Neural crest cell (in vitro differentiated cells): ENCODE data around the gene NDUFS8. TPM values are rescaled to one million over a fixed set of nuclear protein-coding genes. Genes with fewer than 3 reads are reported as not detected.

Experiments used
- DNase-seq: peaks from one replicate; pipeline ENCODE4 v3.0.0; 2021; ENCODE audit warnings: low read depth, mixed read lengths, low spot score
- H3K27ac Mint-ChIP-seq: one replicate; pipeline ENCODE4 v1.8.0; 2021; ENCODE audit warnings: mild to moderate bottlenecking, mixed read lengths; ENCODE audit not compliant: unreplicated experiment
- H3K27me3 Mint-ChIP-seq: 2 replicates; pipeline ENCODE4 v1.8.0; 2021; ENCODE audit warnings: low read depth, mild to moderate bottlenecking, mixed read lengths
- H3K36me3 Mint-ChIP-seq: 2 replicates; pipeline ENCODE4 v1.8.0; 2021; ENCODE audit warnings: low read depth, mild to moderate bottlenecking, mixed read lengths
- H3K4me1 Mint-ChIP-seq: 2 replicates; pipeline ENCODE4 v1.8.0; 2021; ENCODE audit warnings: mixed read lengths
- H3K4me3 Mint-ChIP-seq: one replicate; pipeline ENCODE4 v1.8.0; 2021; ENCODE audit warnings: mild to moderate bottlenecking, mixed read lengths
- H3K9me3 Mint-ChIP-seq: 2 replicates; pipeline ENCODE4 v1.8.0; 2021; ENCODE audit warnings: mixed read lengths
- total RNA-seq: library from RNA; stranded (reverse); gene quantifications from 2 replicates; pipeline ENCODE4 v1.2.1, GENCODE V29; 2021
- TF ChIP-seq, protein P1 (sequence below): fragments of 200-600 bp; sonication (generic); conservative IDR thresholded peaks from 2 replicates; pipeline ENCODE4 v1.5.0; 2021; ENCODE audit warnings: antibody characterized with exemption, mild to moderate bottlenecking

NDUFS8 gene
- total RNA-seq, 1 donor from 2014 or later = 150 TPM

DNA sequence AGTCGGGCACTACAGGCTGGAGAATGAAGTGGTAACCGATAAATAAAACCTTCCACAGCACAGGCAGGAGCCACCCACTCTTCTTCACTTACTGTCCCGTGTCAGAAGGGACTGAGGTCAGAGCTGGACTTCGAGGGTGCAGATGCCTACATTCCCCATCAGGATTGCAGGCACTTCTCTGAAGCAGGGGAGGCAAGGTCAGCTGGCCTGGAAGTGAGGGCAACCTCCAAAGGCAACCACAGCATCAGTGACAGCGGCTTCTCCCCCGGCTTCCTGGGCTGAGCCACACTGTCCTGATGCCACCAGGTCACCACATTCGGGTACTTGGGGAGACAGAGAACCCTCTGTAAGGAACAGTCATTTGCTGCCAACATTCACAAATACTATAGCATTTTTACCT lies 31.0 kb downstream of the NDUFS8 start:
- H3K4me1 Mint-ChIP-seq = no peaks in the 10 kb centered on the region
- H3K9me3 Mint-ChIP-seq = no peaks in the 10 kb centered on the region
- TF ChIP-seq, protein P1, sequence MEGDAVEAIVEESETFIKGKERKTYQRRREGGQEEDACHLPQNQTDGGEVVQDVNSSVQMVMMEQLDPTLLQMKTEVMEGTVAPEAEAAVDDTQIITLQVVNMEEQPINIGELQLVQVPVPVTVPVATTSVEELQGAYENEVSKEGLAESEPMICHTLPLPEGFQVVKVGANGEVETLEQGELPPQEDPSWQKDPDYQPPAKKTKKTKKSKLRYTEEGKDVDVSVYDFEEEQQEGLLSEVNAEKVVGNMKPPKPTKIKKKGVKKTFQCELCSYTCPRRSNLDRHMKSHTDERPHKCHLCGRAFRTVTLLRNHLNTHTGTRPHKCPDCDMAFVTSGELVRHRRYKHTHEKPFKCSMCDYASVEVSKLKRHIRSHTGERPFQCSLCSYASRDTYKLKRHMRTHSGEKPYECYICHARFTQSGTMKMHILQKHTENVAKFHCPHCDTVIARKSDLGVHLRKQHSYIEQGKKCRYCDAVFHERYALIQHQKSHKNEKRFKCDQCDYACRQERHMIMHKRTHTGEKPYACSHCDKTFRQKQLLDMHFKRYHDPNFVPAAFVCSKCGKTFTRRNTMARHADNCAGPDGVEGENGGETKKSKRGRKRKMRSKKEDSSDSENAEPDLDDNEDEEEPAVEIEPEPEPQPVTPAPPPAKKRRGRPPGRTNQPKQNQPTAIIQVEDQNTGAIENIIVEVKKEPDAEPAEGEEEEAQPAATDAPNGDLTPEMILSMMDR = no peak
- H3K27ac Mint-ChIP-seq = no peak overlapping the region
- H3K27me3 Mint-ChIP-seq = no peaks in the 10 kb centered on the region
- H3K36me3 Mint-ChIP-seq = peaks cover 33% of the 10 kb centered on the region
- no peak for DNase-seq
- H3K4me3 Mint-ChIP-seq = no peak overlapping the region

DNA sequence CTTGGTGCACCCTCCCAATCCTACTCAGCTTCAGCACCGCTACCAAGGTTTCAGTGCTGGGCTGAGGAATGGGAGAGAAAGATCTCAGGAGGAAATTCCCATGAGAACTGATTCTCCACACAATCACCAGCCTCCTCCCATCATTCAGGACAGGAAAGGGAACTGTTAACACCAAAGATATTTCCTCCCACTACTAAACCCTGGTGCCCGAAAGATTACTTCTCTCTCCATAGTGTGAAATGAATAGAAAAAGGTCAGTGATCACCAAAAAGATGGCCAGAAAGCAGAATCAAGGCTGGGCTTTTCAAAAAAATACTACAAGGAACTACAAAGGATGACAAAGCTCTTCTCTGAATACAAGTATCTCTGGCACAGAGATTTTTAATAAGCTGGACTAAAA lies 34.4 kb downstream of the NDUFS8 start:
- DNase-seq = no peak
- TF ChIP-seq, protein P1 = no peak
- no peak overlapping the region for H3K4me3 Mint-ChIP-seq
- peaks cover 29% of the 10 kb centered on the region for H3K36me3 Mint-ChIP-seq
- no peaks in the 10 kb centered on the region for H3K9me3 Mint-ChIP-seq
- H3K4me1 Mint-ChIP-seq = no peaks in the 10 kb centered on the region
- H3K27ac Mint-ChIP-seq = peak overlapping the region; percentile 72
- H3K27me3 Mint-ChIP-seq = no peaks in the 10 kb centered on the region

DNA sequence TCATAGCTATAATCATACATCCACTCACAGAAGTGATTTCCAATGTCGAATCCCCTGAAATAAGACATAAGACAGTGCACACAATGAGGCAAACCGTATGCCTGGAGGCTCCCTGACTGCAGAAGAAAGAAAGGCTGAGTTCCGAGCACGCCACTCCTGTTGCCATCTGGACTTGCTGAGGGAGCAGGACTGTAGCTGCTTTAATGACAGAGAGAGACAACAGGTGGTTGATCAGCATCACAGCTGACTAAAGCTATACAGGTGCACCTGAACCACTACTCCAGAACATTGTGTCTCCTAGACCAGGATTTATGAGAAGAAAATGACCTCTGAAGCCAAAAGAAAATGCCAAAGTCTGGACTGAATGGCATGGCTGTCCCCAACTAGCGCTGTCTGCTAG lies 35.4 kb downstream of the NDUFS8 start:
- no peaks in the 10 kb centered on the region for H3K9me3 Mint-ChIP-seq
- TF ChIP-seq, protein P1 = no peak
- peak overlapping the region; percentile 23 for H3K27ac Mint-ChIP-seq
- H3K4me3 Mint-ChIP-seq = no peak overlapping the region
- no peaks in the 10 kb centered on the region for H3K4me1 Mint-ChIP-seq
- H3K36me3 Mint-ChIP-seq = peaks cover 25% of the 10 kb centered on the region
- DNase-seq = no peak
- H3K27me3 Mint-ChIP-seq = no peaks in the 10 kb centered on the region

DNA sequence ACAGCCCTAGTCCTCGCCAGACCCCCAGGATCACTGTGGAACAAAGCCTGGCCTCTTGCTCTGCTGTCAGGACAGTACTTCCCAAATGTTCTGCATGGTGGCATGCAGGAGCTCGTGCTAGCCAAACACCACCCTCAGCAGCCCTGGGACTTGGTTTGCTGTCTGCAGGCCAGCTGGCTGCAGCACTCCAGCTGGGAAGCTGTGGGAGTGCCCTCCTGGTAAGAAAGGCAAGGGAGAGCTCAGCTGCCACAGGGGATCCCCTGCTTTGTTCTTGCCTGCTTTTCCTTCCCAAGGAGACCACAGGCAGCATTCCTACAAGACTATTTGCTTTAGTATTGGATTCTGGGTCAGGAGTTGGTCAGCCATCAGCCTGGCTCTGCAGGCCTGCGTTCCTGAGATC lies 36.3 kb downstream of the NDUFS8 start:
- H3K4me3 Mint-ChIP-seq = no peak overlapping the region
- DNase-seq = no peak
- peaks cover 23% of the 10 kb centered on the region for H3K36me3 Mint-ChIP-seq
- H3K27ac Mint-ChIP-seq = no peak overlapping the region
- no peaks in the 10 kb centered on the region for H3K27me3 Mint-ChIP-seq
- no peaks in the 10 kb centered on the region for H3K4me1 Mint-ChIP-seq
- TF ChIP-seq, protein P1 = no peak
- no peaks in the 10 kb centered on the region for H3K9me3 Mint-ChIP-seq

DNA sequence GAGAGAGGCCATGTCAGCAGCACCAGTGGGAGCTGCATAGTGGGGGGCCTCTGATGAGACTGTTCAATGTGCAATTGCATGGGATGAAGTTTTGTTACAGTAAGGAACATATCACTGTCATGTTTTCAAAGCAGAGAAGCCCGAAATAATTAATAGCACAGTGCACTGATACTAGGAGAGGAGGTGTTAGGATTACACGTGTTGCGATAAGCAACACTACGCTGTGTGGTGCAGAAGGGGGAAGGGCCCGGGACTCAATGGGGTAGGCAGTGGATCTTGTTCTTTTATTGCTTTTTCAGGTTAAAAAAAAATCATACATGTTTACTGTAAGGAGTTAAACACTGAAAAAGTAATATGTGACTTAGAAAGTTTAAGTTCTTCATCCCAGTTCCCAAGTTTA lies 37.5 kb downstream of the NDUFS8 start:
- Mint-ChIP-seq H3K9me3 (no peaks in the 10 kb centered on the region), H3K36me3 (peaks cover 20% of the 10 kb centered on the region), H3K4me3 (no peak overlapping the region), H3K27ac (no peak overlapping the region), H3K27me3 (no peaks in the 10 kb centered on the region), H3K4me1 (no peaks in the 10 kb centered on the region)
- TF ChIP-seq, protein P1 = no peak
- DNase-seq = no peak
